Activated CD4-positive, alpha-beta T cell treated with anti-CD3 and anti-CD28 coated beads, Interleukin-10, Interleukin-2, amounts not matched to agents 100 ng/mL and 50 ng/mL, durations not matched to agents 16 hours and 8 hours (primary cell): ENCODE data around the gene ADAM8.
"Not testable (repeated sequence)": the region's sequence is repeated elsewhere in the genome, so short reads cannot be mapped to it uniquely, and the experiment has no call there.

ENCODE experiments used
- DNase-seq: peaks from one replicate; pipeline ENCODE4 v3.0.0-alpha.2; 2020

ADAM8 gene

DNA sequence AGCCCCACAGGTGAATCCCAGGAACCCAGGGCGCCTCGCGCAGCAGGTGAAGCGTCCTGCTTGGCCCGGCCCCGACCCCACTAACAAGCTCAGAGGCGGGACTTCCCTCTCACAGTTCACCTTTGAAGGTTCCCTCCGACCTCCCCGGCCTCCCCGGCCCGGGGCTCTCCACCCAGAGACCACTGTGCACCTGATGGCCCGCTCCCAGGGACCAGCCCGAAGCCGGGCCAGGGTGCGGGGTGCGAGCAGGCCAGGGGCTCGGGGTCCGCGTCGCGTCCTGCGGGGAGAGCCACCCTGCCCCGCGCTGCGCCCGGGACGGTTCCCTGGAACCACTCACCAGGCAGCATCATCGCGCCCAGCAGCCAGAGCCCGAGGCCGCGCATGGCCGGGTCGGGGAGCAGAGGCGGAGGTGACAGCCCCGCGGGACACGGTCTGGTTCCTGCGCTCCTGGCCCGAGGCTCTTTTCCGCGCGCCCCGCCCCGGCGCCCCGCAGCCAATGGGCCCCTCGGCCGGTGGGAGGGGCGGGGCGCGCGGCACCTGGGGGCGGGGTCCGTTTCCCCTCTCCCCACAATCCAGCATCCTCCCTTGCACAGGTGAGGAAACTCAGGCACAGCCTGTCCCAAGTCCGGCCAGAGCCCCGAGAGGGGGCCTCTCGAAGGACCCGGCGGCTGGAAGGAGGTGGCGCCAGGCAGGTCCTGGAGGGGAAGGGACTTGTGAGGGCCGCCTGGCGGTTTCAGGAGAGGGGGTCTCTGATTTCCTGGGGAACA lies at the start of gene ADAM8:
TSS of gene ADAM8 (minus strand) at position 434 of the 767 bp plus-strand sequence. CDS start at position 383, 51 bp downstream.
- peak; percentile 79 for DNase-seq

DNA sequence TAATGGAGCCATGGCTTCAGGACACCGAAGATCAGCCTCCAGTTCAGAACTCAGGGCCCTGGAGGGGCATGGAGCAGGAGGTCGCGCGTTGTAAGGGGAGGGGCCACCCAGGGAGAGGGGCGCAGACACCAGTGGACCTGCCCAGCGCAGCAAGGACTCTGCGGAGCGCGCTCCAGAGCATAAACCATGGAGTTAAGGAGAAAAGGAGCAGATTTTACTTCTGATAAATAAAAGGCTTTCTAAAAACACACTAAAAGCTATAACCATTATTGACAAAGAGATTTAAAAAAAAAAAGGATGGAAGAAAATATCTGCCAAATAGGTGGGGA lies 49.5 kb upstream of the ADAM8 start:
- no peak for DNase-seq

DNA sequence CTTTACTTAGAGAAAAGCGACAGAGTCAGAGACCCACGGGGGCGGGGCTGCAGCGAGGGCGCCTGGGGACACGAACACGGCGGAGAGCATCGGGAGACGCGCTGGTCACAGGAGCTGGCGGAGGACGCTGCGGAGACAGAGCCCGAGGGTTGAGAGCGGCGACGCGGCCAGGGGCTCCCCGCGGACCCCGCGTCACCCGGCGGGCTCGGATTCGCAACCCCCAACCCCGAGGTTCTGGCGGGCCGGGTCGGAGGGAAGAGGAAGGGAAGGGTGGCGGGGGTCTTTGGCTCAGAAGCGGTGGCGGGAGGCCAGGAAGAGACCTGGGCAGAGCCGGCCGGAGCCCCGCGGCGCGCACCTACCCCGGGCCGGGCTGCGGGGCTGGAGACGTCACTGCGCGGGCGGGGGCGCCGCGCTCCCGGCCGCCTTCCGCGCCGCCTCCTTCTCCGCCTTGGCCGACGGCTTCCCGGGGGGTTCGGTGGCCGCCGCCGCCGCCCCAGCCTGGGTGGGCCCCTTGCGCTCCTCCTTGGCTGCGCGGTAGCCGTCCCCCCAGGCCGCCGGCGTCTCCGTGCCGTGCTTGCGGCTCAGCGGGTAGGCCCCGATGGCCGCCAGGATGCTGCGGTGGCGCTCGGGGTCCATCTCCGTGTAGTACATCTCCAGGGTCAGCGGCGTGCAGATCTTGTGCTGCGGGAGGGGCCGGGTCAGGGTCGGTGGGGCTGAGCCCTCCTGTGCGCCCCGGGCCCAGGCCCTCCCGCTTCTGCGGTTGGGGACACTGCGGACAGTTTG lies 49.0 kb upstream of the ADAM8 start:
- no peak for DNase-seq

DNA sequence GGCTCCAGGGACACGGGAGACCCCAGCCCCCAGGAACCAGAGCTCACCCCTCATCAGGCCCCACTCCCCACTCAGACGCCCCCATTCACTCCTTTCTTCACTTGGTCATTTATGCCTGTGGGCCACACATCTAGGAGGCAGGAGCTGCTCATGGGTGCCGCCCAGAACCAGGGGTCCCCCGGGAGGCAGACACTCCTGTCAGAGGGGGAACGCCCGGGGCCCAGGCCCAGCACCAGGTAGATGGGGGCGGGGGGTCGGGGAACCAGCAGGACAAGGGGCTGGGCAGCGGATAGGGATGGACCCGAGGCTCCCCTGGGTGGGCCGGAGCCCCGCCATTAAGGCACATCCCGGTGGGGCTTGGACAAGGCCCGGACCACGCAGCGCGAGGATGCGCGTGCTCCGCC lies 48.2 kb upstream of the ADAM8 start:
- no peak for DNase-seq

DNA sequence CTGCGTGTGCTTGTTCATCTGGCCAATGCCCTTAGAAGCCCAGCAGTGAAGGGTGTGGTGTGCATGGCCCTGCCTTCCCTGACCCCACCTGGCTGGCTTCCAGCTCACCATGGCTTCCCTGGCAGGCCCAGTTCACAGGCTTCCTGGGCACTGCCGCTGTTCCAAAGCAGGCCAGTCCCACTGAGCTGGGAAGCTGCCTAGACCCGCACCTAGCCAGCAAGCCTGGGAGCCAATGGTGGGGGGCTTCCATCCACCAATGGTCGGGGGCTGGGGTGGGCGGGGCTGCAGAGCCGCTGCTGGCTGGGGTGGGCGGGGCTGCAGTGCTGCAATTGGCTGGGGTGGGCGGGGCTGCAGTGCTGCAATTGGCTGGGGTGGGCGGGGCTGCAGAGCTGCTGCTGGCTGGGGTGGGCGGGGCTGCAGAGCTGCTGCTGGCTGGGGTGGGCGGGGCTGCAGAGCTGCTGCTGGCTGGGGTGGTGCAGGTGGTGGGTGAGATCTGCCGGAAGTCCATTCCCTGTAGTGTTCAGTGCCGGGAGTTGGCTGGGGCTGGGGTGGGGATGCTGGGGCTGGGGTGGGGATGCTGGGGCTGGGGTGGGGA lies 47.6 kb upstream of the ADAM8 start:
- DNase-seq = peak; percentile 61

DNA sequence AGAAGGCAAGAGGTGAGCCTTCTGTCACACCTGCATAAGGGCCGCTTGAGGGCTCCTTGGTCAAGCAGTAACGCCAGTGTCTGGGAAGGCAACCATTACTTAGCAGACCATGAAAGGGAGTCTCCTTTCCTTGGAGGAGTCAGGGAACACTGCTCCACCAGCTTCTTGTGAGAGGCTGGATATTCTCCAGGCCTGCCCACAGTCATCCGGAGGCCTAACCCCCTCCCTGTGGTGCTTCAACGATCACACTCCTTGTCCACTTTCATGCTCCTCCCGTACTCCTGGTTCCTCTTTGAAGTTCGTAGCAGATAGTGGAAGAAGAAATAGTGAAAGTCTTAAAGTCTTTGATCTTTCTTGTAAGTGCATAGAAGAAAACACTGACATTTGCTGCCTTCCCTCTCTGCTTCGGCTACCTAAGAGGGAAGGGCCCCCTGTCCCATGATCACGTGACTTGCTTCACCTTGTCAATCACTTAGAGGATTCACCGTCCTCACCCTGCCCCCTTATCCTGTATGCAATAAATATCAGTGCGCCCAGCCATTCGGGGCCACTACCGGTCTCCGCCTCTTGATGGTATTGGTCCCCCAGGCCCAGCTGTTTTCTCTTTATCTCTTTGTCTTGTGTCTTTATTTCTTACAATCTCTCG lies 45.5 kb upstream of the ADAM8 start:
- not testable (repeated sequence) for DNase-seq

DNA sequence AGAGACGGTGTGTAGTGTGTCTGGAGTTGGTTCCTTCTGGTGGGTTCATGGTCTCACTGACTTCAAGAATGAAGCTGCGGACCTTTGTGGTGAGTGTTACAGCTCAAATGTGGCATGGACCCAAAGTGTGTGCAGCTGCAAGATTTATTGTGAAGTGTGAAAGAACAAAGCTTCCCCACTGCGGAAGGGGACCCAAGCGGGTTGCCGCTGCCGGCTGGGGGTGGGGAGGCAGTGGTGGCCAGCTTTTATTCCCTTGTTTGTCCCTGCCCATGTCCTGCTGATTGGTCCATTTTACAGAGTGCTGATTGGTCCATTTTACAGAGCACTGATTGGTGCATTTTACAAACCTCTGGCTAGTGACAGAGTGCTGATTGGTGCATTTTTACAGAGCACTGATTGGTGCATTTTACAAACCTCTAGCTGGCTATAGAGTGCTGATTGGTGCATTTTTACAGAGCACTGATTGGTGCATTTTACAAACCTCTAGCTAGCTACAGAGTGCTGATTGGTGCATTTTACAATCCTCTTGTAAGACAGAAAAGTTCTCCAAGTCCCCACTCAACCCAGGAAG lies 44.3 kb upstream of the ADAM8 start:
- DNase-seq = not testable (repeated sequence)

DNA sequence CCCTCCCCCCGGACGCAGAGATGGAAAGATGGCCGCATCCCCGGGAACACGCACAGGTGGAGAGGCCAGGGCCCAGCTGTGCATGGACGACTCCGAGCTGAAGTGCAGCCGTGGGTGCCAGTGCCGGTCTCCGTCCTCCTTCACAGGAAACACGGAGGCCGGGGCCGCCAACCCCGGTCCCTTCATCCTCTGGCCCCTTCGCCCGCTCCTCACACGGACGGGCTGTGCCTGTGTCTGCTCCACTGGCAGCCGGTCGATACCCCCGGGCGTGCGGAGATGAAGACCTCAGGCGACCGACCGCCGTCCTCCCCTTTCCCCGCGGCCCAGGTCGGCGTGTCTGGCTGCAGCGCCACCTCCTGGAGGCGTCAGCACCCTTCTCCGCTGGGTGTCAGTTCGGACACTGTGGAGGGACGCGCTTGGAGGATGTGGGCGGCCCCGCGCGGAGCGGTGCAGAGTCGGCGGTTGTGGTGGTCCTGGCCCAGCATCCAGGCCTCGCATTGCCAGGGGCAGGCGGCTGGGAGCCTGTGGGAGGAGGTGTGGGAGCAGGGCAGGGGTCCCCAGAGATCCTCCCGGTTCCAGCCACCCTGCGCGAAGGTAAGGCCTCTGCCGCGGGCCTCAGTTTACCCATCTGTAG lies 41.9 kb upstream of the ADAM8 start:
- DNase-seq = peak; percentile 75

DNA sequence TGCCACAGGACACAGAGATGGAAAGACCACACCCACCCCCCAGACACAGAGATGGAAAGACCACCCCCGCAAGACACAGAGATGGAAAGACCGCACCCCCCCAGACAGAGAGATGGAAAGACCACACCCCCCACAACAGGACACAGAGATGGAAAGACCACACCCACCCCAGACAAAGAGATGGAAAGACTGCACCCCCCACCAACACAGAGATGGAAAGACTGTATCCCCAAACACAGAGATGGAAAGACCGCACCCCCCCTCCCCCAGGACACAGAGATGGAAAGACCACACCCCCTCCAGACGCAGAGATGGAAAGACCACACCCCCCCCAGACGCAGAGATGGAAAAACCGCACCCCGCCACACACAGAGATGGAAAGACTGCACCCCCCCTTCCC lies 40.1 kb upstream of the ADAM8 start:
- no peak for DNase-seq

DNA sequence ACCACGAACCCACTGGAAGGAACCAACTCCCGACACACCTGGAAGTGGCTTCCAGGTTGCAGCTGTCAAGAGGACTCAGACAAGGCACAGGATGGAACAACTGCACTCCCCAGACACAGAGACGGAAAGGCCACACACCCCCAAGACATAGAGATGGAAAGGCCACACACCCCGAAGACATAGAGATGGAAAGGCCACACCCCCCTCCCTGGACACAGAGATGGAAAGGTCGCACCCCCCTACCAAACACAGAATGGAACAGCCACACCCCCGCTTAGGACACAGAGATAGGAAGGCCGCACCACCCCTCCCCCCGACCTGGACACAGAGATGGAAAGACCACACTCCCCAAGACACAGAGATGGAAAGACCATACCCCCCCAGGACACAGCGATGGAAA lies 39.6 kb upstream of the ADAM8 start:
- DNase-seq = no peak

DNA sequence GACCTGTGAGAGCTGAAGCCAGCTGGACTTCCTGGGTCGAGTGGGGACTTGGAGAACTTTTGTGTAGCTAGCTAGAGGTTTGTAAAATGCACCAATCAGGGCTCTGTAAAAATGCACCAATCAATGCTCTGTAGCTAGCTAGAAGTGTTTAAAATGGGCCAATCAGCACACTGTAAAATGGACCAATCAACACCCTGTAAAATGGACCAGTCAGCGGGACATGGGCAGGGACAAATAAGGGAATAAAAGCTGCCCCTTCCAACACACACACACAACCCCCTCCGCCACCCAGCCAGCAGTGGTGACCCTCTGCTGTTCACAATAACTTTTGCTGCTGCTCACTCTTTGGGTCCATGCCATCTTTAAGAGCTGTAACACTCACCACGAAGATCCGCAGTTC lies 39.2 kb upstream of the ADAM8 start:
- DNase-seq = peak; percentile 18

DNA sequence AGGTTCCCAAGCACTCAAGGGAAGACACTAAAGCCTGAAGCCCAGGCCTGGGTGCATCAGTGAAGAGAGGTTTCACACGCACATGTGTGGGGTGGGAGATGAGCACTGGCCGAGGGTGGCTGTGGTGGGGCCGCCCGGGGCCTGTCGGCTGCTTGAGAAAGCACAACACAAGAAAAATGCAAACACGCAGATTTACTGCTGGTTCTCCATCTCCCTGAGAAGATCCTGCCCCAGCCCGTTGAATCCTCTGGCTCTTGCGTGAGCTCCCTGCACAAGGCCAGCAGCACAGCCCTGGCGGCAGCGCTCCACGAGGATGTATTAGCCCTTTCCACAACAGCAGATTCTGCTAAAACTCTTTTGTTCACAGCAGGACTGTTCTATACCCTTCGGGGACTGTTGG lies 38.2 kb upstream of the ADAM8 start:
- DNase-seq = no peak

DNA sequence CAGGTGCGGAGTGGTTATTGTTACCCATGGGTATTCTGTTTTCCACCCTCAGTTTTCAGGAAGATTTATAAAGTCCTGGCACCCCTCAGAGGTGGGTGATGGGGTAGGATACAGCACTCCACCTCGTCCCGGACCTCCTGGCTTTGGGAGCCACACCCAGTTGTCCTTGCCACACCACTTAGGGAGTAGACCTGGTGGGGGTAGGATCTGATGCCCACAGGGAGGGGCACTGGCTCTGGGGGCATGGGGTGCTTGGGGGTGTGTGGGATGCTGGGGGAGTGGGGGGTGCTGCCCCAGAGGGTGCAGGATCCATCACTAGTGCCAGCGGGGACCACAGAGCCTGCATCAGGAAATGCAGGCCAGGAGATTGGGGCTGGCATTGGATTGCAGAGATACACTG lies 36.5 kb upstream of the ADAM8 start:
- no peak for DNase-seq

DNA sequence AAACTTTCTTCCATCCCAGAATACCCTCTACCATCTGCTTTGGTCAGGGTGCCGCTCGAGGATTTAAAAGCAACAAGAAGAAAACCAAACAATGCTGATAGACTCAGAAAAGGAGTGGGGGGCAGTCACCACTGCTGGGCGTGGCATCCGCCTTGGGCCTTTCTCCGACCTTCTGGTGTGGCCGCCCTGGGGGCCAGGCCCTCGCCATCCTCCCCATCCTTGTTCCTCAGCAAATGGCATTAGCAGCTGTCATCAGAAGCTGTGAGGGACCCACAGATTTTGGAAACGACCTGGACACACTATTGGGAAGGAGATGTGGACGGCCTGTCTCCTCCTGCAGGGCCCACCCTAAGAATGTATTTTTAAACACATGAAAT lies 36.1 kb upstream of the ADAM8 start:
- DNase-seq = no peak

DNA sequence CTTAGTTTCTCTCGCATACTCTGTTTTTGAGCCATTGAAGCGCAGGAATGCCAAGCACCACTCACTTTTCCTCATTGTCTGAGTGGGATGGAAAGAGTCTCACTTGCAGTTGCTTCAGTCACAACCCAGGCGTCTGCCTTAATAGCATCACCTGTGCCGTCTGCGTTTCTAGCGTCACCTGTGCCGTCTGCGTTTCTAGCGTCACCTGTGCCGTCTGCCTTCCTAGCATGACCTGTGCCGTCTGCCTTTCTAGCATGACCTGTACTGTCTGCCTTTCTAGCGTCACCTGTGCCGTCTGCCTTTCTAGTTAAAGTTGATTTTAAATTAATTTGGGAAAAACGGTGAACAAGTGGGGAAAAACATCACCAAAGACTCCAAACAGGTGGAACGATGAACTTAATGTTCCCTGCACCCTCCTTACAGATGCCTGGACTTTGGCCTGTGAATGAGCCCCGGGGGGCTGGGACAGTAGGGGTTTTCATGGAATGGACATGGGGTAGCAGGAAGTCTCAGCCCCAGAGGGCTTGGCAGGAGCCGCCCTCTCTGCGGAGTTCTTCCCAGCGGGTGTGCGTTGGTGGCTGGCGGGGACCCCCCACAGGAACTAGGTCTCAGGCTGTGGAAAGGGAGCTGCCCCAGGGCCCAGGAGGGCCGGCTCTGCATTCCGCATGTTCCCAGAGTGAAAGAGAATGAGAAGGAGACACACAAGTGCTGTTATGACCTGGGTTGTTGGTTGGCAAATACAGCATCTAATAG lies 35.5 kb upstream of the ADAM8 start:
- no peak for DNase-seq

DNA sequence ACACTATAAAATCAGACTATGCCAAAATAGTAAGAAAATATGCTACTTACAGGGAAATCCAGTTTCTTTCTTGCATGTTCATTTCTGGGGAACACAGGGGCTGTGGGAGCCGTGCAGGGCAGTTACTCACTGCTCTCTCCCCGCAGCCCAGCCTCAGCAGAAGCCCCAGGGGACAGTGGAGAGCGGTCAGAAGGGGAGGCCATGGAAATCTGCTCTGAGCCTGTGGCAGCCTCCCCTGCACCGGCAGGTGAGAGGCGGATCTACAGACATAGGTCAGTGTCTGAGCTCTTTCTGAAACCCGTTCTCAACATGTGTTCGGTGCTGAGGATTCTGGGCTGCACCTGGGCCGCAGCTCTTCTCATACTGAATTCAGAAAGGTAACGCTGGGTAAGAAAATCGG lies 34.9 kb upstream of the ADAM8 start:
- no peak for DNase-seq

DNA sequence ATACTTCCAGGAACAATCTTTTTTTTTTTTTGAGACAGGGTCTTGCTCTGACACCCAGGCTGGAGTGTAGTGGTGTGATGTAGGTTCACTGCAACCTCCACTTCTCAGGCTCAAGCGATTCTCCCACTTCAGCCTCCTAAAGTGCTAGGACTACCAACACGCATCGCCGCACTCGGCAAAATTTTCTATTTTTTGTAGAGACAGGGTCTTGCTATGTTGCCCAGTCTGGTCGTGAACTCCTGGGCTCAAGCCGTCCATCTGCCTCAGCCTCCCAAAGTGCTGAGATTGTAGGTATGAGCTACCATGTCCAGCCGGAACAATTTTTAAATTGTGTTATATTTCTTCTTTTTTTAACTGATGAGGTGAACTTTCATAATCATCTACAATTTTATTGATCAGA lies 34.1 kb upstream of the ADAM8 start:
- no peak for DNase-seq

DNA sequence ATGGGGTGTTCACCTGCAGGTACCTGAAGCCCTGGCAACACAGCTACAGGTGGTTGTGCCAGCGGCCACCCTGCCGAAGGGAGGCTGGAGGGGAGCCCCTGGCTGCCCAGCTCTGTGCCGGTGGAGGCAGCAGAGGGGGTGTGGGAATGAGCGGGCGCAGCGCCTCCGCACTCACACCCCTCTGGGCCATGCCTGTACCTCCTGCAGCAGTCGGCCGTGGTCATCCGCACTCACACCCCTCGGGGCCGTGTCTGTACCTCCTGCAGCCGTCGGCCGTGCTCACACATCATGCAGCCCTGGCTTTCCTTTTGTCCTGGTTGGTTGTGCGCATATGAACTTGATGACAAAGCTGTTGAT lies 33.7 kb upstream of the ADAM8 start:
- no peak for DNase-seq

DNA sequence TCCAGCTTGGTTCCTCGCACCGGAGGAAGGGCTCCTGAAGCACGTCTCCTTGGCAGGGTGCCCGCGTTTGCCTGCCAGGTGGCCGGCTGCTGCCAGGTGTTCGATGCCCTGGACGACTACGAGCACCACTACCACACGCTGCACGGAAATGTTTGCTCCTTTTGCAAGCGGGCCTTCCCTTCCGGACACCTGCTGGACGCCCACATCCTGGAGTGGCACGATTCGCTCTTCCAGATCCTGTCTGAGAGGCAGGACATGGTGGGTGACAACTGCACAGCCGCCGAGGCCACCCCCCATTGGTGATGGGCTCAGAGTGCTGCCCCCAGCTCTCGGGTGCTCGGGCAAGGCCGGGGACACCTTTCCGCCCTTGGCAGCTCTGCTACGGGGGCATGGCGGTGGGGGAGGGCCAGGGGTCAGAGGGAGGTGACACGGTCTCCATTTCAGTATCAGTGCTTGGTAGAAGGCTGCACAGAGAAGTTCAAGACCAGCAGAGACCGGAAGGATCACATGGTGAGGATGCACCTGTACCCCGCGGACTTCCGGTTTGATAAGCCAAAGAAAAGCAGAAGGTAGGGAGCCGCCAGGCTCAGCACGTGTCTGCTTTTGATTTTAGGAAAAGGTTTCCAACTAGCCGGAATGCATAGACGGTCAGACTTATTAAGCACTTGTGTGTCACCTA lies 33.2 kb upstream of the ADAM8 start:
- no peak for DNase-seq

DNA sequence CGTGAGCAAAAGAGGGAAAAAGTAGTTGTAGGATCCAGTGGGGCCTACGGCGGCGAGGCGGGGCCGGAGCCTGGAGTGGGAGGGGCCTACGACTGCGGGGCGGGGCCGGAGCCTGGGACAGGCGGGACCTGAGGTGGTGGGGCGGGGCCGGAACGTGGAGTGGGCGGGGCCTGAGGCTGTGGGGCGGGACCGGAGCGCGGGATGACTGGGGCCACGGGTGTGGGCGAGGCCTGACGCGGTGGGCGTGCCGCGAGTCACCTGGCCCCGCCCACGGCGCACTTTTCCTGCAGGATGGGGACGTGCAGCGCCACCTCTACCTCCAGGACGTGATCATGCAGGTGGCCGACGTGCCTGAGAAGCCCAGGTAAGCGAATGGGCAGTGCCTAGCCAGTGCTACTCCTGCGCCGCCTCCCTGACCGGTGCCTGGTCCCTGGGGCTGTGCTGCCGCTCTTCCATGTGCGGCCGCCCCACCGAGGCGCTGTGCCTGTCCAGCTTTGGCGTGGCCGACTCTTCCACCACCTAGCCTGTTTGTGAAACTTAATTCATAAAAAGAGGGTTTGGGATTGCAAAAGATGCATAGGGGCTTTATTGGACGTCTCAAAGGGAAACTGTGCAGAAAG lies 32.5 kb upstream of the ADAM8 start:
- DNase-seq = peak; percentile 94
